H1 (cell line): ENCODE results near the gene USH1C. TPM values are rescaled to one million over a fixed set of nuclear protein-coding genes. Genes with fewer than 3 reads are reported as not detected.

Source experiments
- CTCF ChIA-PET: fragments of 300-600 bp; sonication (Branson Sonifier 250); formaldehyde crosslinking; loops from one replicate; lab custom pipeline; 2021; ENCODE audit not compliant: partially characterized antibody; lab: Charles Lee
- POLR2A ChIA-PET: fragments of 300-600 bp; sonication (Branson Sonifier 250); formaldehyde crosslinking; loops from one replicate; lab custom pipeline; 2021; ENCODE audit warnings: inconsistent platforms; ENCODE audit not compliant: partially characterized antibody; lab: Charles Lee
- DNase-seq, 2 experiments: peaks; one replicate each; pipeline versions ENCODE4 v3.0.0 to v3.0.0-alpha.2; 2010 to 2022; ENCODE audit warnings: low spot score in 2 of 2, low read depth in 1 of 2, mixed read lengths in 1 of 2
- FAIRE-seq: peaks from 2 replicates; lab custom pipeline; 2011; peaks lifted over from hg19 to GRCh38; lab: Jason Lieb, UNC
- H2AFZ ChIP-seq: 2 replicates; pipeline ENCODE4 v1.8.1; 2012; ENCODE audit warnings: low read length, inconsistent platforms
- H2AK5ac ChIP-seq: 2 replicates; pipeline ENCODE4 v1.6.1; 2013; ENCODE audit warnings: low read depth, low read length
- H2BK120ac ChIP-seq: replicated peaks from 2 replicates; pipeline ENCODE3; 2013; ENCODE audit warnings: low read depth, low read length, inconsistent platforms
- H2BK12ac ChIP-seq: 2 replicates; pipeline ENCODE4 v1.6.1; 2013; ENCODE audit warnings: low read depth, low read length
- H2BK15ac ChIP-seq: 2 replicates; pipeline ENCODE4 v1.6.1; 2013; ENCODE audit warnings: low read length
- H2BK20ac ChIP-seq: 2 replicates; pipeline ENCODE4 v1.6.1; 2013; ENCODE audit warnings: low read length
- H2BK5ac ChIP-seq: 2 replicates; pipeline ENCODE4 v1.6.1; 2013; ENCODE audit warnings: low read depth, low read length
- H3K14ac ChIP-seq: 2 replicates; pipeline ENCODE4 v1.6.1; 2013; ENCODE audit warnings: inconsistent platforms; ENCODE audit not compliant: insufficient read length
- H3K18ac ChIP-seq: 2 replicates; pipeline ENCODE4 v1.6.1; 2013; ENCODE audit warnings: low read length; ENCODE audit errors: extremely low read depth
- H3K23ac ChIP-seq: 2 replicates; pipeline ENCODE4 v1.6.1; 2013; ENCODE audit warnings: inconsistent platforms; ENCODE audit not compliant: insufficient read length
- H3K23me2 ChIP-seq: 2 replicates; pipeline ENCODE4 v1.6.1; 2013; ENCODE audit warnings: low read depth, low read length
- H3K27ac ChIP-seq: 2 replicates; pipeline ENCODE4 v1.6.1; 2011; ENCODE audit warnings: low read depth, low read length, inconsistent platforms
- H3K27me3 ChIP-seq, 4 experiments: replicated peaks in 1 of 4; 1 replicate in 1 of 4; 2 replicates in 3 of 4; pipeline versions ENCODE4 v1.6.1 to v1.8.1; 2011 to 2013; ENCODE audit warnings: low read length in 3 of 4, mild to moderate bottlenecking in 3 of 4, inconsistent platforms in 2 of 4, mixed read lengths in 2 of 4, moderate library complexity in 1 of 4; ENCODE audit not compliant: control insufficient read depth in 3 of 4, insufficient read depth in 3 of 4; ENCODE audit errors: extremely low read depth in 1 of 4
- H3K36me3 ChIP-seq, 4 experiments: 2 replicates each; pipeline versions ENCODE4 v1.6.1 to v1.8.1; 2011 to 2013; ENCODE audit warnings: mild to moderate bottlenecking in 4 of 4, low read length in 3 of 4, moderate library complexity in 2 of 4, control low read depth in 1 of 4, inconsistent platforms in 1 of 4; ENCODE audit not compliant: insufficient read depth in 4 of 4, control insufficient read depth in 2 of 4
- H3K4ac ChIP-seq: replicated peaks from 2 replicates; pipeline ENCODE3; 2013; ENCODE audit warnings: low read length, low read depth, mixed read lengths, inconsistent platforms; ENCODE audit not compliant: insufficient read length
- H3K4me1 ChIP-seq, 4 experiments: replicated peaks in 1 of 4; 1 replicate in 1 of 4; 2 replicates in 3 of 4; pipeline versions ENCODE4 v1.6.1 to v1.8.1; 2011 to 2013; ENCODE audit warnings: low read length in 3 of 4, inconsistent platforms in 2 of 4, mixed read lengths in 1 of 4; ENCODE audit not compliant: insufficient read depth in 4 of 4, control insufficient read depth in 3 of 4
- H3K4me2 ChIP-seq, 2 experiments: 2 replicates each; pipeline versions ENCODE4 v1.6.1 to v1.8.1; 2011 to 2013; ENCODE audit warnings: low read depth in 2 of 2, low read length in 2 of 2, control low read depth in 1 of 2, inconsistent platforms in 1 of 2, mild to moderate bottlenecking in 1 of 2; ENCODE audit not compliant: insufficient read depth in 1 of 2
- H3K4me3 ChIP-seq, 4 experiments: fragments of 200-600, 300-600 bp in 1 of 4; sonication (generic), shearing (Covaris generic), sonication (Bioruptor Twin) in 1 of 4; 2 replicates each; pipeline versions ENCODE4 v1.5.1 to v1.8.1; 2011 to 2016; ENCODE audit warnings: low read length in 4 of 4, low read depth in 3 of 4, control low read depth in 2 of 4, inconsistent platforms in 2 of 4, mild to moderate bottlenecking in 2 of 4, mixed read lengths in 1 of 4, moderate library complexity in 1 of 4; ENCODE audit not compliant: insufficient read depth in 2 of 4; ENCODE audit errors: extremely low read depth in 1 of 4
- H3K56ac ChIP-seq: replicated peaks from 2 replicates; pipeline ENCODE3; 2013; ENCODE audit warnings: low read depth, mild to moderate bottlenecking, mixed read lengths, low read length, inconsistent platforms; ENCODE audit not compliant: insufficient read length
- H3K79me1 ChIP-seq: 2 replicates; pipeline ENCODE4 v1.6.1; 2013; ENCODE audit warnings: low read depth, low read length, control low read depth
- H3K79me2 ChIP-seq, 2 experiments: 2 replicates each; pipeline versions ENCODE4 v1.6.1 to v1.8.1; 2012 to 2013; ENCODE audit warnings: low read length in 2 of 2, mild to moderate bottlenecking in 2 of 2, inconsistent platforms in 1 of 2; ENCODE audit not compliant: insufficient read depth in 2 of 2, control insufficient read depth in 1 of 2
- H3K9ac ChIP-seq, 4 experiments: replicated peaks in 1 of 4; 1 replicate in 1 of 4; 2 replicates in 3 of 4; pipeline versions ENCODE4 v1.6.1 to v1.8.1; 2011 to 2013; ENCODE audit warnings: low read depth in 3 of 4, low read length in 3 of 4, control low read depth in 2 of 4, mild to moderate bottlenecking in 2 of 4, moderate library complexity in 2 of 4, inconsistent platforms in 1 of 4; ENCODE audit errors: extremely low read depth in 1 of 4
- H3K9me3 ChIP-seq, 2 experiments: 2 replicates each; pipeline versions ENCODE4 v1.6.1 to v1.8.1; 2012 to 2013; ENCODE audit warnings: mild to moderate bottlenecking in 2 of 2, moderate library complexity in 2 of 2, control low read depth in 1 of 2, inconsistent platforms in 1 of 2, low read depth in 1 of 2, low read length in 1 of 2, mixed read lengths in 1 of 2; ENCODE audit not compliant: insufficient read depth in 2 of 2
- H4K20me1 ChIP-seq, 2 experiments: replicated peaks in 1 of 2; 2 replicates each; pipeline versions ENCODE3 to v1.8.1; 2011 to 2013; ENCODE audit warnings: inconsistent platforms in 2 of 2, low read length in 2 of 2, mild to moderate bottlenecking in 1 of 2; ENCODE audit not compliant: insufficient read depth in 2 of 2, control insufficient read depth in 1 of 2
- H4K5ac ChIP-seq: 2 replicates; pipeline ENCODE4 v1.6.1; 2013; ENCODE audit warnings: low read length, low read depth, mixed read lengths, inconsistent platforms; ENCODE audit not compliant: insufficient read length
- H4K8ac ChIP-seq: 2 replicates; pipeline ENCODE4 v1.8.0; 2013; ENCODE audit warnings: mild to moderate bottlenecking, moderate library complexity, low read length, inconsistent platforms; ENCODE audit not compliant: insufficient read depth; ENCODE audit errors: extremely low read depth
- H4K91ac ChIP-seq: replicated peaks from 2 replicates; pipeline ENCODE3; 2013; ENCODE audit warnings: low read length, mixed read lengths, inconsistent platforms; ENCODE audit not compliant: insufficient read length
- ASH2L ChIP-seq: fragments of 200-600, 300-600 bp; sonication (generic); IDR thresholded peaks from one replicate; pipeline ENCODE4 v1.7.1; 2017; ENCODE audit warnings: low read length
- BCL11A ChIP-seq, 2 experiments: IDR thresholded peaks; one replicate each; pipeline ENCODE4 v1.6.1; 2011; ENCODE audit warnings: low read depth in 2 of 2, low read length in 2 of 2, mild to moderate bottlenecking in 2 of 2
- BRCA1 ChIP-seq: IDR thresholded peaks from 2 replicates; pipeline ENCODE4 v1.6.1; 2012; ENCODE audit warnings: low read depth, low read length, improper control_type of control experiment
- CBX5 ChIP-seq: fragments of 300-800, 300-1000 bp; sonication (generic); IDR thresholded peaks from 2 replicates; pipeline ENCODE4 v1.7.1; 2016; ENCODE audit warnings: antibody characterized with exemption, low read length, low read depth
- CHD1 ChIP-seq: IDR thresholded peaks from 2 replicates; pipeline ENCODE4 v1.6.1; 2012; ENCODE audit warnings: low read depth, low read length, improper control_type of control experiment
- FOSL1 ChIP-seq: IDR thresholded peaks from 2 replicates; pipeline ENCODE4 v1.6.1; 2011; ENCODE audit warnings: mild to moderate bottlenecking, low read depth, low read length, moderate library complexity; ENCODE audit not compliant: insufficient read depth
- GTF2F1 ChIP-seq: IDR thresholded peaks from 2 replicates; pipeline ENCODE4 v1.6.1; 2012; ENCODE audit warnings: low read depth, low read length, improper control_type of control experiment, borderline replicate concordance
- HDAC2 ChIP-seq, 2 experiments: fragments of 300-600 bp in 1 of 2; sonication (generic) in 1 of 2; IDR thresholded peaks; 2 replicates each; pipeline ENCODE4 v1.6.1; 2011 to 2012; ENCODE audit warnings: low read depth in 2 of 2, low read length in 2 of 2, mild to moderate bottlenecking in 2 of 2, moderate library complexity in 2 of 2, borderline replicate concordance in 1 of 2, inconsistent platforms in 1 of 2
- NANOG ChIP-seq: IDR thresholded peaks from 2 replicates; pipeline ENCODE4 v1.6.1; 2011; ENCODE audit warnings: low read length, low read depth, mild to moderate bottlenecking, inconsistent platforms; ENCODE audit not compliant: insufficient read depth, poor library complexity, severe bottlenecking
- RNF2 ChIP-seq: fragments of 200-900, 300-1000 bp; sonication (generic); IDR thresholded peaks from 2 replicates; pipeline ENCODE4 v1.7.1; 2016; ENCODE audit warnings: borderline replicate concordance, low read depth, mild to moderate bottlenecking, antibody characterized with exemption, low read length; ENCODE audit not compliant: poor library complexity, severe bottlenecking; ENCODE audit errors: missing control alignments
- SP2 ChIP-seq: IDR thresholded peaks from 2 replicates; pipeline ENCODE4 v1.6.1; 2012; ENCODE audit warnings: mild to moderate bottlenecking, low read length, inconsistent platforms
- TAF7 ChIP-seq: optimal IDR thresholded peaks from 2 replicates; pipeline ENCODE3; 2011; ENCODE audit warnings: low read depth, mild to moderate bottlenecking, inconsistent platforms, low read length, moderate library complexity, borderline replicate concordance
- WGBS, 2 experiments: shearing (Covaris generic) in 1 of 2; methylation state at CpG; one replicate each; pipeline versions ENCODE4 v1.1.6 to v1.1.7; 2013 to 2015; ENCODE audit warnings: low lambda C conversion rate in 2 of 2, mixed read lengths in 2 of 2, inconsistent platforms in 1 of 2, low coverage in 1 of 2, missing lambda C conversion rate in 1 of 2; ENCODE audit not compliant: insufficient replicate concordance in 2 of 2, insufficient coverage in 1 of 2, insufficient read length in 1 of 2; ENCODE audit errors: extremely low coverage in 1 of 2, missing lambda C conversion rate in 1 of 2; 5-methylcytosine and 5-hydroxymethylcytosine counted together
- polyA plus RNA-seq, 7 experiments: library from polyadenylated mRNA; depleted of rRNA in 3 of 7; stranded (reverse) in 5 of 7; unstranded in 2 of 7; fragments of >200 nt in 5 of 7; fragments of 200-250 nt in 2 of 7; gene quantifications; 1 replicate in 5 of 7; 2 replicates in 1 of 7; 4 replicates in 1 of 7; pipeline versions ENCODE4 v1.2.1 to v1.2.3, GENCODE V29; 2011 to 2013; ENCODE audit warnings: missing spikeins in 2 of 7, mixed read lengths in 2 of 7
- total RNA-seq: library from RNA; stranded (reverse); fragmentation: NEBNext Ultra II Directional; extraction: Animal tissue kit (Norgen Biotek cat#: 25700); gene quantifications from 2 replicates; pipeline ENCODE4 v1.2.1, GENCODE V29; 2021
- TF ChIP-seq, protein P1 (sequence below): IDR thresholded peaks from 2 replicates; pipeline ENCODE4 v1.6.1; 2012; ENCODE audit warnings: inconsistent platforms

USH1C gene
- total and polyA plus RNA-seq, 2 of the 8 experiments (the other 6 are each of a cell fraction or from before 2014, with no cell fraction given), result 1.3 to 1.6 TPM

- no peak overlapping the region for H2BK20ac ChIP-seq
- ChIA-PET CTCF (interaction anchor here (0.6 to 9.4 kb wide), 6 partner anchors 8 to 170 kb away, joined by 3 to 98 read pairs (median 4); partner anchors contain the start of gene OTOG), POLR2A (no interaction called here)
- H3K36me3 ChIP-seq, result no peaks in the 10 kb centered on the region
- no peak overlapping the region for H3K56ac ChIP-seq
- no peak overlapping the region for H4K8ac ChIP-seq
- no peak overlapping the region for H4K91ac ChIP-seq
- no peak overlapping the region for H2AK5ac ChIP-seq
- no peaks in the 10 kb centered on the region for H3K79me2 ChIP-seq
- peaks cover 0 to 3% of the 10 kb centered on the region in 2 experiments for H4K20me1 ChIP-seq
- no peak overlapping the region for H3K14ac ChIP-seq
- H3K4me1 ChIP-seq, result no peaks in the 10 kb centered on the region
- no peak overlapping the region for H3K27ac ChIP-seq
- H3K79me1 ChIP-seq, result no peaks in the 10 kb centered on the region
- H2BK5ac ChIP-seq, result no peak overlapping the region
- no peak overlapping the region for H4K5ac ChIP-seq
- H3K23me2 ChIP-seq, result no peaks in the 10 kb centered on the region; the same call in 1 of the 2 replicates
- H3K9me3 ChIP-seq, result no peaks in the 10 kb centered on the region
- DNase-seq (no peak), FAIRE-seq (no peak)
- no peak overlapping the region for H3K23ac ChIP-seq
- H2BK12ac ChIP-seq, result no peak overlapping the region
- H3K4ac ChIP-seq, result no peak overlapping the region
- H2BK15ac ChIP-seq, result no peak overlapping the region
- no peak overlapping the region for H3K9ac ChIP-seq
- H2AFZ ChIP-seq, result no peak overlapping the region
- no peak overlapping the region for H3K4me3 ChIP-seq
- H3K27me3 ChIP-seq, result no peaks in the 10 kb centered on the region
- no peak overlapping the region for H2BK120ac ChIP-seq
- 98% methylated on average over 9 of the region's 9 CpGs; no CpG with 5 or more reads in 1 of the 2 experiments for WGBS, 2 experiments
- H3K4me2 ChIP-seq, result no peak overlapping the region
- H3K18ac ChIP-seq, result no peak overlapping the region
- TF ChIP-seq FOSL1, result no peak
- TF ChIP-seq HDAC2 (IDR thresholded peaks at IDR 0.05; ENCODE audit: borderline replicate concordance in 1 of 2, low read depth in 2 of 2, low read length in 2 of 2), result no peak
- TF ChIP-seq CBX5, result no peak
- TF ChIP-seq SP2, result no peak
- TF ChIP-seq, protein P1, sequence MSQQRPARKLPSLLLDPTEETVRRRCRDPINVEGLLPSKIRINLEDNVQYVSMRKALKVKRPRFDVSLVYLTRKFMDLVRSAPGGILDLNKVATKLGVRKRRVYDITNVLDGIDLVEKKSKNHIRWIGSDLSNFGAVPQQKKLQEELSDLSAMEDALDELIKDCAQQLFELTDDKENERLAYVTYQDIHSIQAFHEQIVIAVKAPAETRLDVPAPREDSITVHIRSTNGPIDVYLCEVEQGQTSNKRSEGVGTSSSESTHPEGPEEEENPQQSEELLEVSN, result no peak
- no peak for TF ChIP-seq RNF2
- no peak for TF ChIP-seq TAF7
- TF ChIP-seq GTF2F1, result no peak
- TF ChIP-seq BRCA1, result no peak
- no peak for TF ChIP-seq BCL11A (IDR thresholded peaks at IDR 0.05; ENCODE audit: low read depth in 2 of 2, low read length in 2 of 2)
- no peak for TF ChIP-seq ASH2L
- TF ChIP-seq CHD1, result no peak
- TF ChIP-seq NANOG, result no peak
Measured at GRCh38 chr11:17561526-17561925, 17.3 kb upstream of the USH1C start.
